ENCODE results near the gene PICALM.
"Not testable (repeated sequence)": the region's sequence is repeated elsewhere in the genome, so short reads cannot be mapped to it uniquely, and the experiment has no call there.

Gene PICALM

GRCh38 chr11:85961930-85962363 lies 106.9 kb downstream of the PICALM start:
- ChIA-PET CTCF (interaction anchor here (1.1 to 1.3 kb wide), 3 partner anchors 11 to 235 kb away, joined by 3 to 5 read pairs (median 4); partner anchors contain the start of gene CCDC83), POLR2A (ENCODE audit: low non-redundant PET) (no interaction called here)
- H3K27ac ChIP-seq, result no peak overlapping the region
- peak; percentile 43 for DNase-seq (ENCODE audit: low spot score)
- no peak for TF ChIP-seq CTCF (conservative IDR thresholded peaks at IDR 0.05; ENCODE audit: low read depth)

- no peak overlapping the region for H3K27ac ChIP-seq
- ChIA-PET CTCF (interaction anchor here (1.1 to 1.3 kb wide), 3 partner anchors 10 to 235 kb away, joined by 3 to 5 read pairs (median 4); partner anchors contain the start of gene CCDC83), POLR2A (ENCODE audit: low non-redundant PET) (no interaction called here)
- TF ChIP-seq CTCF (conservative IDR thresholded peaks at IDR 0.05; ENCODE audit: low read depth), result no peak
- DNase-seq (ENCODE audit: low spot score), result no peak
Observed at GRCh38 chr11:85961130-85961529, 107.8 kb downstream of the PICALM start.

GRCh38 chr11:85960678-85961077 lies 108.2 kb downstream of the PICALM start:
- no peak overlapping the region for H3K27ac ChIP-seq
- POLR2A ChIA-PET (ENCODE audit: low non-redundant PET), result no interaction called here

DNA sequence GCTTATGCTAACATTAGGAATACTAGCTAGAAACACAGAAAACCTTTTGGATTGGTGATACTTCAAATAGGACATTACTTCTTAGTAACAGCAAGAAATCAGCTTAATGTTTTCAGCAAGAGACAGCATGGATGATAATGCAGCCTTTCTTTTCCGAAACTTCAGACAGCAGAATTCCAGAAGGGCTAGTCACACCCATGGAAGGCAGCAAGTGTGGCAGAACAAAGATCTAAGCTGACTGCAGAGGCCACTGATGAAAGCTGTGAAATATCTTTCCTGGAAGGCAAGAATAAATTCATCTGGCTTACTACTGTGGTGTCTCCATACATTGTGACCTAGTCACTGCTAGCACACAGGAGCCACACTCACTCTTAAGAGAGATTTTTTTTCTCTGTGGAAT lies 113.4 kb downstream of the PICALM start:
- no peak for TF ChIP-seq CTCF (conservative IDR thresholded peaks at IDR 0.05; ENCODE audit: low read depth)
- H3K27ac ChIP-seq, result no peak overlapping the region
- CTCF ChIA-PET, result no interaction called here
- POLR2A ChIA-PET (ENCODE audit: low non-redundant PET), result no interaction called here
- no peak for DNase-seq (ENCODE audit: low spot score)

More at GRCh38 chr11:85960678-85961077, 108.2 kb downstream of the PICALM start:
- no peak for DNase-seq (ENCODE audit: low spot score)
- CTCF ChIA-PET, result interaction anchor here (1.3 kb wide), 2 partner anchors 106 to 236 kb away, joined by 3 to 4 read pairs; partner anchors contain the start of gene CCDC83
- no peak for TF ChIP-seq CTCF (conservative IDR thresholded peaks at IDR 0.05; ENCODE audit: low read depth)

GRCh38 chr11:85953491-85954143 lies 115.3 kb downstream of the PICALM start:
- TF ChIP-seq CTCF (conservative IDR thresholded peaks at IDR 0.05; ENCODE audit: low read depth), result no peak
- ChIA-PET CTCF (interaction anchor here (0.7 kb wide), 1 partner anchor 99 kb away, joined by 6 read pairs; the partner anchor contains the start of gene CCDC83), POLR2A (ENCODE audit: low non-redundant PET) (no interaction called here)
- H3K27ac ChIP-seq, result no peak overlapping the region
- no peak for DNase-seq (ENCODE audit: low spot score)

DNA sequence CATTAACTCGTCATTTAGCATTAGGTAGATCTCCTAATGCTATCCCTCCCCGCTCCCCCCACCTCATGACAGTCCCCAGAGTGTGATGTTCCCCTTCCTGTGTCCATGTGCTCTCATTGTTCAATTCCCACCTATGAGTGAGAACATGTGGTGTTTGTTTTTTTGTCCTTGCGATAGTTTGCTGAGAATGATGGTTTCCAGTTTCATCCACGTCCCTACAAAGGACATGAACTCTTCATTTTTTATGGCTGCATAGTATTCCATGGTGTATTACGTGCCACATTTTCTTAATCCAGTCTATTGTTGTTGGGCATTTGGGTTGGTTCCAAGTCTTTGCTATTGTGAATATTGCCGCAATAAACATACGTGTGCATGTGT lies 116.8 kb downstream of the PICALM start:
- DNase-seq (ENCODE audit: low spot score); POLR2A ChIA-PET (ENCODE audit: low non-redundant PET); H3K27ac ChIP-seq: not testable (repeated sequence)
- CTCF ChIA-PET, result interaction anchor here (0.6 kb wide), 1 partner anchor 1146 kb away, joined by 3 read pairs; no protein-coding TSS in a partner anchor

DNA sequence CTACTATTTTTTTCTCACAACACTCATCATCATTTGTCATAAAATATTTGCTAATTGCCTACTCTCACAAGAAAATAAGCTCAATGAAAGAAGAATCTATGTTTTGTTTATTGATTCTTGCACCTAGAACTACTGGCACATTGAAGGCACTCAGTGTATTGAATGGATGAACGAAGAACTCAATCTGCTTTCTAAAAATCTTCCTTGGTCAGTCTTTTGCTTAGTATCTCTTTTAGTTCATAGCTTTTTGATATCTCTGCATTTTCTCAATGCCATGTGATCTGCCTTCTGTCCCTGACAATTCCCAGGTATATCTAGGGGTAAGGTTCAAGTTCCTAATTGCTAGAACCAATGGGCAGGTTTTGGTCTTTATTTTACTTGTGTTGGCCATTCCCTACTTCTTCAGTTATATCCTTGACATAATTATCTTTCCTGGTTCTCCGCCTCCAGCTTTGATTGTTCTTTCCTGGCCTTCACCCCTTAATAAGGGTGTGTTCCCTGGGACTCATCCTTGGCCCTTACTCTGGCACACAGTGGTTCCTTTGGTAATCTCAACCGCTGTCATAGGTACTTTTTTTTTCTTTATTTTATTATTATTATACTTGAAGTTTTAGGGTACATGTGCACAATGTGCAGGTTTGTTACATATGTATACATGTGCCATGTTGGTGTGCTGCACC lies 117.3 kb downstream of the PICALM start:
- no peak for TF ChIP-seq CTCF (conservative IDR thresholded peaks at IDR 0.05; ENCODE audit: low read depth)
- no peak for DNase-seq (ENCODE audit: low spot score)
- POLR2A ChIA-PET (ENCODE audit: low non-redundant PET), result no interaction called here
- CTCF ChIA-PET, result interaction anchor here (0.6 kb wide), 1 partner anchor 1146 kb away, joined by 3 read pairs; no protein-coding TSS in a partner anchor
- H3K27ac ChIP-seq, result no peak overlapping the region

Data from RWPE1 (cell line).